ENCODE data around the gene RNF168. TPM values are rescaled to one million over a fixed set of nuclear protein-coding genes. Genes with fewer than 3 reads are reported as not detected.
"Not testable (repeated sequence)": the region's sequence is repeated elsewhere in the genome, so short reads cannot be mapped to it uniquely, and the experiment has no call there.

The RNF168 gene
- total RNA-seq, 1 experiment from 2014 or later: 66.1 TPM

GRCh38 chr3:196550172-196550571 lies 46.6 kb upstream of the RNF168 start:
- H3K27ac Mint-ChIP-seq; ATAC-seq; DNase-seq (ENCODE audit: low spot score); H3K4me3 Mint-ChIP-seq; POLR2A ChIA-PET; H3K4me1 Mint-ChIP-seq; CTCF ChIA-PET: not testable (repeated sequence)
- Mint-ChIP-seq H3K36me3 (peaks cover 27% of the 10 kb centered on the region), H3K27me3 (ENCODE audit: low read depth) (peaks cover 10% of the 10 kb centered on the region; the same call in 1 of the 2 replicates), H3K9me3 (peaks cover 35% of the 10 kb centered on the region)

- CTCF ChIA-PET; H3K4me1 Mint-ChIP-seq; H3K4me3 Mint-ChIP-seq; ATAC-seq; H3K27ac Mint-ChIP-seq; POLR2A ChIA-PET; DNase-seq (ENCODE audit: low spot score): not testable (repeated sequence)
- Mint-ChIP-seq H3K36me3 (peaks cover 27% of the 10 kb centered on the region), H3K9me3 (peaks cover 39% of the 10 kb centered on the region), H3K27me3 (ENCODE audit: low read depth) (peaks cover 10% of the 10 kb centered on the region; the same call in 1 of the 2 replicates)
Observed at GRCh38 chr3:196549312-196549711, 45.7 kb upstream of the RNF168 start.

GRCh38 chr3:196547067-196547466 lies 43.5 kb upstream of the RNF168 start:
- ATAC-seq (peak; percentile 30; the same call in 1 of the 2 replicates), DNase-seq (ENCODE audit: low spot score) (no peak)
- TF ChIP-seq ZBTB43 (CRISPR knock-in tag; IDR thresholded peaks at IDR 0.05) (no peak), MXD4 (CRISPR knock-in tag; IDR thresholded peaks at IDR 0.05; ENCODE audit: borderline replicate concordance) (no peak), ZNF396 (CRISPR knock-in tag; IDR thresholded peaks at IDR 0.05; ENCODE audit: borderline replicate concordance) (no peak), ZNF425 (CRISPR knock-in tag; conservative IDR thresholded peaks at IDR 0.05) (no peak), ZNF512 (CRISPR knock-in tag; IDR thresholded peaks at IDR 0.05; ENCODE audit: borderline replicate concordance) (no peak), TCF7 (CRISPR knock-in tag; IDR thresholded peaks at IDR 0.05; ENCODE audit: low read depth) (no peak), HMGXB4 (CRISPR knock-in tag; IDR thresholded peaks at IDR 0.05) (no peak), NFYB (CRISPR knock-in tag; conservative IDR thresholded peaks at IDR 0.05; ENCODE audit: low read depth) (no peak), SP1 (CRISPR knock-in tag; conservative IDR thresholded peaks at IDR 0.05) (no peak), RELA (CRISPR knock-in tag; IDR thresholded peaks at IDR 0.05; ENCODE audit: borderline replicate concordance) (no peak), CREB1 (CRISPR knock-in tag; IDR thresholded peaks at IDR 0.05) (no peak), E2F5 (CRISPR knock-in tag; IDR thresholded peaks at IDR 0.05) (no peak)
- H3K27ac Mint-ChIP-seq: no peak overlapping the region
- CTCF ChIA-PET: interaction anchor here (1.5 kb wide), 1 partner anchor 10 kb away, joined by 3 read pairs; no protein-coding TSS in a partner anchor
- H3K9me3 Mint-ChIP-seq: peaks cover 43% of the 10 kb centered on the region
- no peaks in the 10 kb centered on the region for H3K4me1 Mint-ChIP-seq
- POLR2A ChIA-PET: no interaction called here
- H3K36me3 Mint-ChIP-seq: peaks cover 27% of the 10 kb centered on the region
- no peak overlapping the region for H3K4me3 Mint-ChIP-seq
- peaks cover 10% of the 10 kb centered on the region for H3K27me3 Mint-ChIP-seq (ENCODE audit: low read depth)
